GM20431 (cell line): Measurements from ENCODE around the gene GPC6.

ENCODE experiments used
- in situ Hi-C: fragments of 300-500 bp; cut with MseI, MboI; formaldehyde crosslinking; loops from one replicate; pipeline ENCODE4 v1.15.0; 2020; ENCODE audit warnings: low sequenced_read_pairs; ENCODE audit not compliant: unreplicated experiment

GPC6 gene

DNA sequence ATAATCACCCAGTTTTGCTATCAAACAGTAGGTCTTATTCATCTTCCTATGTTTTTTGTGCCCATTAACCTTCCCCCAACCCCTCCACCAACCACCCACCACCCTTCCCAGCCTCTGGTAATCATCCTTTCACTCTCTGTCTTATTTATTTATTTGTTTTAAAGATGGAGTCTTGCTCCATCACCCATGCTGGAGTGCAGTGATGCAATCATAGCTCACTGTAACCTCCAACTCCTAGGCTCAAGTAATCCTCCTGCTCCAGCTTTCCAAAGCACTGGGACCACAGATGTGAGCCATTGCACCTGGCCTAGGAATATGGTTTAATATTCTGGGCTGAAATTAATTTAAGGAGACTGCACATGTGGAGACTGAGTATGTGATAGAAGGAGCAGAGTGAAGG lies 527.0 kb downstream of the GPC6 start:
- in situ Hi-C loops = no loop called here

DNA sequence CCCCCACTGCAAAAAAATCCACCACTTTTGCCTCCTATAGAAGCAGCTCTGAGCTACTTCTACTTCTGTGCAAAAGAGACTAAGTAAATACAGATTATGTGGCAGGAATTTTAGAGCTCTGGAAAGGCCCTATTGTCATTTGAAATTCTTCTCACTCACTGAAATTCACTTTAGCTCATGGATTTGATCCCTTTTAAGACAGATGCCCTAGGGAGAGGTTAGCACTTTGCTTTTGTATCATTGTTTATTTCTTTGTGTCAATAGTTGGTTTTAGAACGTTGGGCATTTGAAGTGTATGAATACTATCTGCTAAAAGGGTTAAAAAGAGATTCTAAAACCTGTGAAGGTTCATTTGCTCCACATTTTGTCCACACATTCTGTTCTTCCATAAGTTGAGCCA lies 528.7 kb downstream of the GPC6 start:
- in situ Hi-C loops = no loop called here

DNA sequence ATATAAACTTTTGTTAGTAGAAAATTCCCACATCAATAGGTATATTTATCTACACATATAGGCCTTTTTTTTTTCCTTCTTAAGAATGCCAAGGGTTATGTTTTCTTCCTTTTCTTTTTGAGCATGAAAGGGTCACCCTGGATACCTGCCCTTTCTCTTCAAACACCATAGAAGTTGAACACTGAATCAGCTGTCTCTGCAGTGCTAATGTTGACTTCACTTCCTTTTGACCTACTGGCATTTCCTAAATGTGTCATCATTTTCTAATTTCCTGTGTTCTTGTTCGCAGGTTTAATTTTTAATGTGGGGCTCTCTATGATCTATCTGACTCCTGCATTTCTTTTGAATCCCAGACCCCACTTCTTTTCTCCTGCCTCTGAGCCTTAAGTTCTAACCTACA lies 532.0 kb downstream of the GPC6 start:
- in situ Hi-C loops = no loop called here

DNA sequence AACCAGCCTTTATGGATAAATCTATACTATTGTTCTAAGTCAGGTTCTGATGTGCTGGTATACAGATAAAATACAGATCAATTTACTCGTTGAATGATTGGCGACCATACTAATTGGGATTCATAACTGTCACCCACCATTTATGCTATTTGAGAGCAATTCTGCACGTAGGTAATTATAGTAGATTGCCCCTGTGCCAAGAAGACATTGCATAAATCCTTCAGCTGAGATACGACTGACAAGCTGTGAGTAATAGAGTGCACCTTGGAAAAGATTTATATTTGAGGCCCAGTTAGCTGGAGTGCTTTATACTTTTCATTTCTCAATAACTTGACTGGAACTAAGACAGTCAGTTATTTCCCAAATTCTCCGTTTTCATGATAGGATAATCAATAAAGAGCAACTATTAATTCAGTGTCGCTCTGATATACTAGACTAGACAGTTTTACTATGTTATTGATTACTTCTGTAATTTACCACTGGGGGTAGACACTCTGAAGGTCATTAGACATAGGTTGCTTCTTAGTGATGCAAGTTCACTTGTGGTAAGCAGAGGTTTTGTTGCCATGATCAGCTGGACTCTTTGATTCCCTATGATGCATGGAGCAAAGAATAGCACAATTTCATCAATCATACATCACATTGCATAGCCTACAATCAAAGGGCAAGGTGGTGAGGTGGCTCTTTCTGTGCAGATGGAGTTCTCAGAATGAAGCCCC lies 536.3 kb downstream of the GPC6 start:
- in situ Hi-C loops = no loop called here

DNA sequence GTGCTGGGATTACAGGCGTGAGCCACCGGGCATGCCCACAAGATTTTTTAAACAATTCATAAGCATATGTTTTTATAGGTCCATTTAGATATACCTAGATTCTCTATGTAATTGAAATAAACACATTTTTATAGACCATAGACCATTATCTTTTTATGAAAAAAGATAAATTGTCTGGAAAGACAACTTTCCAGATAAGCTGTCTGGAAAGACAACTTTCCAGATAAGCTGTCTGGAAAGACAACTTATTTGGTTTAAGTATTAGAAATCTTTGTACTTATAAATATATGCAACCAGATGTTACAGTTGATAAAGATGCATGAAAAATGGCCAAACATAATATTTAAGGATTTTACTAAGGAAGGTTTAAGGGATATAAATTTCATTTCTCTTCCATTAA lies 538.5 kb downstream of the GPC6 start:
- in situ Hi-C loops = no loop called here

DNA sequence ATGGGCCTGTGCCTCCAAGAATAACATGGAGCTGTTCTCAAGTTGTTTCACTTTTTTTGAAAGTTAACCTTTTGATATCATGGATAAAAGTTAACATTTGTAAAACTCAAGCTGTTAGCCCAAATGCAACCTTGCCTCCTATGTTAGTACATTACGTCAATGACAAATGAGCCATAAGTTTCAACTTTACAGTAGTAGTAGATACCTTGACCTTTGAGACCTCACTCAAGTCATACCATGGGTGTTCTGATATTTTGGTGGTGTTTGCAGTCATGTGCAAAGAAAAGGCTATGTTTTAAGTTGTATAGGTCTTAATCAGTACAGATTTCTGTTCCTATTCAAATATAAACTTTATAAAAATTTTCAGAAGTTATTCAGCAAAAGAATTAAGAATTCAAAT lies 539.2 kb downstream of the GPC6 start:
- in situ Hi-C loops = no loop called here

DNA sequence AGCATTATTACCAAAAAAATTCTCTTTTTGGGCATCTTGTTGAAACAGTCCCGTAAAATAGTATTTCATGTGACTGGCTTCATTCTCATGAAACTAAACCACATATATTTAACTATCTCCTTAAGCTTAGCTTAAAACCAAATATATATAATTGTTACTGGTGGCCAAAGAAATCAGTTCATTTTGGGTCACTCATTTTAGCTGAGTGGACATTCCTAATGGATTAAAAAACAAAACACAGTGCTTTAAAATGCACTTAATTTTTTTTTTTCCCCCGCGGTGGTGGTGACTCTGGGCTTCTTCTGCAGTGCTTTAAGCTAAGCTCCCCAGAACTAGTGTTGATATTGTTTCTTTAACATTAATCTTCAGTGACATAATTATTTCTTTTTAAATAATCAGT lies 540.1 kb downstream of the GPC6 start:
- in situ Hi-C loops = no loop called here

DNA sequence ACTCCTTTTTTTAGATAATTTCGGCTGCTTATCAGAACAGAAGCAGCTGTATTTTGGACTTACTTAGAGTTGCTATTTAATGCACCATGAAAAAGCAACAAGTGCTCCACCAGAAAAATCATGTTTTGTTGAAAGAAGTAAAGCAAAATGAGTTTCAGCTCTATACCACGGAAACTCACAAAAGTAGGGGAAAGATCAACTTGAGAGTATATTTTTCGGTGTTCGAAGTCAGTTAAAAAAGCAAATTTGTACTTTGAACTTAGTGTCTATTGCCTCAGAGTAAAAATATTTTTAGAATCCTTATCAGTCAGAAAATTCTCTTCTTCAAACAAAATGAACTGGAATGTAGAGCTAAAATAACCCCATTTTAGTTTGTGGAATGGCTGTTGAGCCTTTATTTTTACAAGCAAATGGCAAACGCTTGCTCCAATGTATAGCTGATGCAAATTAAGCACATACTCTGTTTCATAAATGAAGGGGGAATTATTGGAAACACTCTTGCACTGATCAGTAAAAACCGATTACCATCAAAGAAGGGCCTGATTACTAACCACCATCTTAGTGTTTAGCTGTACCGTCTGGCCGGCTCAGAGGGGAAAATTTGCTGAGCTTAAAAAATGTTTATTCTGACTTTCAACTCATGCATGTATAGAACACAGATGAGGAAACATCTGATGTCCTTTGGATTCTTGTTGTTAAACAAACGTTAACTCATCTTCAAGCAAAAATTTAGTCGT lies 540.7 kb downstream of the GPC6 start:
- in situ Hi-C loops = no loop called here

DNA sequence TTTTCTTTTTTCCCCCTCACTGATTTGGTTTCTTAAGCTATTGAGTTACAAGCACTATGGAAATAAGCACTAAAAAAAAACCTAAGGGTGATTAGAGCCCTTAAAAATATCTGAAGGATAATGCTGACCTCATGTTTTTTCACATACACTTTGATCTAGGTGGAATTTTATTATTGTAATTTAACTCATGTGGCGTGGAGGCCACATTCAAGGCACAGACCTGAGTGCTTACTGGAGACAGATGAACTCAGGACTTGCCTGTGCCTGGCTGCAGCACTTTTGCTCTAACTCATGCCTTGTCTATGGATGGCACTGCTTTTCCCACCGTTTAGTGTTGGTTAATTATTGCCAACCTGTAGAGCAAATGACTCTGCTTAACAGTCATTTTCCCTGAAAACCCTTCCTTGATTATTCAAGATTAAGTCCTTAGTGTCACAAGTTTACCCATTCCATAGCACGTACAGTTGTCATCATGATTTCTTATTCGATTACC lies 541.4 kb downstream of the GPC6 start:
- in situ Hi-C loops = no loop called here

DNA sequence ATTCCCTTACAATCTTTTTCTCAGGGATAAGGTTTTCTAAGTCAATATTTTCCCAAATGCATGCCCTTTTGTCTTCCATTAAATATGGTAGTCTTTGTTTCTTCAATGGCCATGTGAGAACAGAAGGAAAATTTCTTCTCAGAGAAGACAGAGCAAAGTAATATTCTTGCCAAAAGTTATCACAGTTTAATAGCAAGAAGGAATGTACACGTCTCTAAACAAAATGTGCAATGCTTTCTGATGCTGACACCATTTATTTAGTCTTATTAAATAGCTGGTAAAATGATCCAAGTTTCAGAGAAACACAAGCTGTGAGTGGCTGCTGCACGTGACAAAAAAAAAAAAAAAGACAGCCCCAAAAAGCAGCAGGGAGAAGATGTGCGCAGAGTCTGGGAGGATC lies 542.5 kb downstream of the GPC6 start:
- in situ Hi-C loops = no loop called here

DNA sequence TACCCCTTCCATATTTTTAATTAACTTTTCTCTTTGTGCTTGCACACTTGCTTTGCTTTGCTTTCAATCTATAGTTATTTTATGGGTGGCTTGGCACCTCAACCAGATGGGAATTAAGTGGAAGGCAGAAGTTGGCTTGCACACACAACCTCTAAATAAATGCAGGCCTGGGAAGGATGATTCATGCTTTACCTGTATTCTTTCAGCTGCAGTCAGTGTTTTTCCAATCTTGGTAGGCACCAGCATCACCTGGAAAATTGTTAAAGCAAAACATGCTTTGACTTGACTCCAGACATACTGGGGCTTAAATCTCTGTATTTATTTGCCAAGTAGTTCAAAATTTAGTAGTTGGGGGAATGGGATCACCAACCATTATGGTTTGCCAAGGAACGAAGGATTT lies 543.0 kb downstream of the GPC6 start:
- in situ Hi-C loops = no loop called here

DNA sequence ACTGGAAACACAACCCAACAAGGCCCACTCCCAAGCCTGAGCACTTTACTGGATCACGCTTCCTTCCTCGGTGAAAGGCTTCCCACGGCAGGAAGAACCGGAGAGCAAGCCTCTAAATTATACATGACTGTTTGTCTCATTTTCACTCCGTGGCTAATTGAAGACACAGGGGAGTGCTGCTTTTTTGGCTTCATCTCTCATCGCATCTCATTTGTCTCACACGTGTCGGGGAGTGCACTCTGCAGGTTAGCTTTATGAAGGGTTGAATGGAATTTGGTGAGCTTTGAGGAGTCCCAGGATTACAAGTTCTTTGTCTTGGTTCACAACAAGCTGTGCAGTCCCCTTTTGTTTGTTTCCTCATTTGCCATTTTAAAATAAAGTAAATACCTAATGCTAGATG lies 544.6 kb downstream of the GPC6 start:
- in situ Hi-C loops = no loop called here

DNA sequence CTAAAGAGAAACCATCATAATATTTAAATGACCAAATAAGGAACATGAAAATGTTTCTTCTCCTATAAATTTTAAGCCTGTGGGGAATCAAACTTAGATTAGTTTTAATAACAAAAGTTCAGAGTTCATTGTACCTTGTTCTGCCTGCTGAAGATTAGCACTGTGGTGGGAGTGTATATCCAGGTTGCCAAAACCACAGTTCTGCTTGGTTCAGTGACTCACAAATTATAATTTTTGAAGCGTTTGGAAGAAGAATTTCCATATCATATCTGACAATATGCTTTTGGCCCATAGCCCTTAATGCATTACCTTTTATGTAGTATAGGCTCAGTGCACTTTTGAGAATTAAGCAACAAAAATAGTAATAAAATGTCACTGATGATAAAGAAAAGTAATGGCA lies 545.2 kb downstream of the GPC6 start:
- in situ Hi-C loops = no loop called here

DNA sequence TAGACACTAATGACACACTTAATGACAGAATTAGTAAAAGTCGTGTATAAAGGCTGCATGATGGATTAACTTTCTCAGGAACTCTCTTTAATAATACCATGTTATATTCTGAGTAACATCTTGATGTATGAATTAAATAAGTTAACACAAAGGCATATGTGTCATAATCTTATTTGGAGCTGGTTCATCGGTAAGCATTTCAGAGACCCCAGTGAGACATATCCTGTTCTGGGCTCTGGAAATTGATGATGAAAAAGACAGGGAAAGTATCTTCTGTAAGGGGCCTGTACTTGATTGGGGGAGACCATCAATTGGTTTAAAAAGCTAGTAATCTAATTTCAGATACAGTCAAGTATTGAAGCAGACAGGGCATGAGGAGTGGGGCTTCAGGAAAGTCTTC lies 547.9 kb downstream of the GPC6 start:
- in situ Hi-C loops = no loop called here

DNA sequence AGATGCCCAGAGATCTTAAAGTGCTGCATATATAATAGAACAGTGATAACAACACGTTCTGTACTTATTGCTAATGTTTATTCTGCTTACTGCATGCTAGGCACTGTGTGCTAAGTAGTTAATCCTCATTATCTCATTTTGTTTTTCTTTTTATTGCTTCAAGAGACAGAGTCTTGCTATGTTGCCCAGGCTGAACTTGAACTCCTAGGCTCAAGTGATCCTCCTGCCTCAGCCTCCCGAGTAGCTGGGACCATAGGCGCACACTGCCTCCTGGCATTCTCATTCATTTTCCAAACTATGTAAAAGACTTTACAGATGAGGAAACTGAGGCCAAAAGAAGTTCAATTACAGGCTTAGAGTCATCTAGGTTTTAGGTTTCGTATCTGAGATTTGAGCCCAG lies 548.4 kb downstream of the GPC6 start:
- in situ Hi-C loops = no loop called here

DNA sequence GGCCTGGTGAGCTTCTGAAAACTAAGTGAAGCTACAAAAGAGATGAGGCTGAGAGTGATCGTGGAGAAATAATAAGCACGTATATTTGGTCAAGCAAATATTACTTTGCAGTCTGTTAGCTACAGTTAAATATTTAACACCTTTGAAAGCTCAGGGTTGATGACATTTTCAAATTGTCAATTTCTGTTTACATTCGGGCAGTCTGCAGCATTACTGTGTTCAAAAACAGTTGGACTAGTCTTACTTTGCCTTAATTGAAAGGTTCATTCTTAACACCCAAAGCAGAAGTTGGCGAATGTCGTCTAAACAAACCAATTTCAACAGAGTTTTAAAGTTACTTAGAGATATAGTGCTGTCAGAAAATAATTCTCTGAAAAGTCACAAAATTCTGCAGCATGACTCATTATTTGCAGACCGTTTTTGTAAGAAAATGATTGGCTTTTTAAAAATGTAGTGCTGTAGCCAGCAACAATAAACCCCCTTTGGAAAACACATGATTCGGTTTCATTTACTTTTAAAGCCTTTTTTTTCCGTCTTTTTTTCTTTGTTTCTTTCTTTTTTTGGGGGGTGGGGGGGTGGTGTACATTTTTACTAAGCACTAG lies 549.0 kb downstream of the GPC6 start:
- in situ Hi-C loops = no loop called here

DNA sequence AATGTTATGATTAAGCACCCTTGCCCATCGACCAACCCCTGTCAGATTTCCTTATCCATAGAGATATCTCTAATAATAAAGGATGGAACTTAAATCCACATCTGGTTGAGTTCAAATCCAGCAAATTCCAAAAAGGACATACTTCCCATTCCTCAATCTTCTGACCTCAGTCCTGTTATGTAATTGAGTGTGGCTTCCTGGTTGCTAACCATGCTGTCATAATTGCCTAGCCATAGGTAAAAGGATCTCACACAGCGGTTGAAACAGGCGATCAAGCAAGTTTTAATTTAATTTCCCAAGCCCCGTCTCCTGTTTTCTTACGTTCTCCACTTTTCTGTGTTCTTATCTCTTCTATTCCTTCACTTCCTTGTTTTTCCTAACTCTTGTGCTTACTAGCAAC lies 550.3 kb downstream of the GPC6 start:
- in situ Hi-C loops = no loop called here

DNA sequence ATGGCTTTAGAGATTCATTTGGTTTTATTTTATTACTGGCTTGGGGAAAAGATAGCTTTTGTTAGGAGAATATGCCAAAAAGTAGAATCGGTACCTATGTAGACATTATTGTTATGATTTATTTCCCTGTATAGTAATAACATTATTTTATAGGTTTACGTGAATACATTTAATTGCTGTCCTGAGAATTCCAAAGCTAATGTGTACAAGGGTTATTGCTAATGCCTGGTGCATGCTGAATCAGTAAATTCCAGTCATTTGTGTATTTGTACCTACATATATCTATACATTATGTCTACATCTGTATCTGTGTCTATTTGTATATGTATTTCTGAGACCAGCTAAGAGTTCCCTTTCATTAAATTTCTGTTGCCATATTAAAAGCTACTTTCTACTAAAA lies 550.9 kb downstream of the GPC6 start:
- in situ Hi-C loops = no loop called here

DNA sequence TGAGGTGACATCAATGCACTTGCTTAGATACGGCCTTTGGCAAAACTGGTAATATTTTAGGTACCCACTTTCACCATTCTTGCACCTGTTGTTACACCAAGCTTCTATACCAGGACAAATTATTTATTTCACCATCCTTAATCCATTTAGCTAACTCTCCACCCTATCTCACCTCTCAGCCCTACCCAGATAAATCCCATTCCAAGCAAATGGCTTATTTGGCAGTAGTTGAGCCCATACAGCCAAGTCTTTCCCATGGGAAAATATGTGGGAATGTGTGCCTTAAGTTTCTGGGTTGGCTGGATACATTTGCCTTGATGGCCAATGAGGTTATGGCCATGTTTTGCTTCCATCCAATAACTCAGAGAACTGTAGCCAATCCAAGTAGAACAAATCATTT lies 551.9 kb downstream of the GPC6 start:
- in situ Hi-C loops = no loop called here

DNA sequence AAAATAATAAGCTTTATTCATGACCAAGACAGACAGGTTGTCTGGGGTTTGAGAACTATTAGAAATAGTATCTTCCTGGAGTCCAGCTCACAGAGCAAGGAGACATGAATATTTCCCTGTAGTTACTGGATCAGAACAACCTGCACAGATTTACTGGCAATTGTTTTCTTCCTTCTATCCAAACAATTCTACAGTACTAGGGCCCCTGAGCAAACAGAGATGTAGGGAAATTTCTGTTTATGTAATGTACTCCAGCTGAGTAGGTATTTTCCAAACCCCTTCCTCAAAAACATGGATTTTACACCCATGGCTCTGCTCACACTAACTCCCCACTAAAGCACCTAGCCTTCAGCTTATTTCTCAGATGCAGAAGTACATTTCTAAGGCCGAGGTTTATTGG lies 557.6 kb downstream of the GPC6 start:
- in situ Hi-C loops = no loop called here

DNA sequence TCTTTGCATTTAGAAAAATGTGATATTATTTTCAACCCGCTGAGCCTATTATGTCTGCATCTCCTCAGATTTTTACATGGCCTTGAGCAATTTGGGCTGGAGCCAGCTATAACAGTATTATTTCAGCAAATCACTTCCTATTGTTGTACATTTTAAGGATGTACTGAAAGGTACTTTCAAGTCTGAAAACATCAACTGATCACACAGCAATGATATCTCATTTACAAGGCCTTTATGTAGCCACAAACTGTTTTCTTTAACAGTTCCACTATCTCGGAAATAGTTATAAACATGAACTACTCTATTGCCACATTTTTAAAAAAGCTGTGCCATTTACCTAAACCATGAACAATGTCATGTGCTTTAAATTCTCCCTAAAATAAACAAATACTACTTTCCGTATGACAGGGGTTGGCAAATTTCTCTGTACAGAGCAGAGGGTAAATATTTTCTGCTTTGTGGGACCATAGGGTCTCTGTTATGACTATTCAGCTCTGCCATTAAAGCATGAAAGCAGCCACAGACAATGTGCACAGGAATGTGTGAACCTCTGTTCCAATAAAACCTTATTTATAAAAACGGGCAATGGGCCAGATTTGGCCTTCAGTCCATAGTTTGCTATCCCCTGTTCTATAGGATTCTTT lies 560.4 kb downstream of the GPC6 start:
- in situ Hi-C loops = no loop called here
